Natural killer cell (primary cell): ENCODE results near the gene TEX264. TPM values are rescaled to one million over a fixed set of nuclear protein-coding genes. Genes with fewer than 3 reads are reported as not detected.

Source experiments
- ATAC-seq, 3 donors: fragments of 150-1000 bp in 2 of 3; fragments of 200-7000 bp in 1 of 3; cut with Tn5 transposase; 1 replicate in 1 of 3; 2 replicates in 2 of 3; pipeline ENCODE4 v1.10.0; 2021; ENCODE audit warnings: mild to moderate bottlenecking in 2 of 3, moderate library complexity in 2 of 3
- DNase-seq, 2 donors: peaks; one replicate each; pipeline versions ENCODE4 v3.0.0 to v3.0.0-alpha.2; 2013 to 2021; ENCODE audit warnings: mixed read lengths in 1 of 2
- H3K27ac ChIP-seq: one replicate; pipeline ENCODE4 v1.5.1; 2013; ENCODE audit warnings: mild to moderate bottlenecking, low read length
- H3K27me3 ChIP-seq: one replicate; pipeline ENCODE4 v1.6.1; 2013; ENCODE audit warnings: low read length; ENCODE audit not compliant: control insufficient read depth, insufficient read depth
- H3K36me3 ChIP-seq: one replicate; pipeline ENCODE4 v1.6.1; 2013; ENCODE audit warnings: low read length; ENCODE audit not compliant: control insufficient read depth, insufficient read depth
- H3K4me1 ChIP-seq: one replicate; pipeline ENCODE4 v1.6.1; 2013; ENCODE audit warnings: low read length; ENCODE audit not compliant: control insufficient read depth, insufficient read depth
- H3K4me3 ChIP-seq: one replicate; pipeline ENCODE4 v1.5.1; 2013; ENCODE audit warnings: low read length
- H3K9me3 ChIP-seq: one replicate; pipeline ENCODE4 v1.6.1; 2013; ENCODE audit warnings: low read length; ENCODE audit not compliant: control insufficient read depth, insufficient read depth
- H3K27ac Mint-ChIP-seq, 2 donors: one replicate each; pipeline ENCODE4 v1.8.0; 2022; ENCODE audit warnings: mild to moderate bottlenecking in 2 of 2, mixed read lengths in 2 of 2, moderate library complexity in 1 of 2
- H3K27me3 Mint-ChIP-seq, 2 donors: one replicate each; pipeline ENCODE4 v1.8.0; 2022; ENCODE audit warnings: low read depth in 2 of 2, mixed read lengths in 2 of 2
- H3K36me3 Mint-ChIP-seq: one replicate; pipeline ENCODE4 v1.8.0; 2022; ENCODE audit warnings: mixed read lengths
- H3K4me1 Mint-ChIP-seq, 2 donors: one replicate each; pipeline ENCODE4 v1.8.0; 2022; ENCODE audit warnings: mixed read lengths in 2 of 2
- H3K4me3 Mint-ChIP-seq: one replicate; pipeline ENCODE4 v1.8.0; 2022; ENCODE audit warnings: mild to moderate bottlenecking, moderate library complexity, mixed read lengths
- H3K9me3 Mint-ChIP-seq, 2 donors: one replicate each; pipeline ENCODE4 v1.8.0; 2022; ENCODE audit warnings: mixed read lengths in 2 of 2
- WGBS: methylation state at CpG from one replicate; pipeline ENCODE4 v1.1.7; 2013; ENCODE audit warnings: missing lambda C conversion rate; ENCODE audit not compliant: insufficient coverage; 5-methylcytosine and 5-hydroxymethylcytosine counted together
- intact Hi-C: fragments of 100-400 bp; cut with micrococcal nuclease; formaldehyde crosslinking; loops from one replicate; pipeline ENCODE4 v1.14.2; 2022
- total RNA-seq, 4 donors: library from RNA; stranded (reverse); fragments of 120-200 nt in 1 of 4; gene quantifications; one replicate each; pipeline versions ENCODE4 v1.2.3 to v1.2.4, GENCODE V29; 2013 to 2022
- TF ChIP-seq, protein P1 (sequence below): fragments of 200-600 bp; IDR thresholded peaks from one replicate; pipeline ENCODE4 v1.8.0; 2022; ENCODE audit warnings: antibody characterized with exemption

TEX264 gene
- total RNA-seq, 3 donors from 2014 or later (not counting 1 experiment from before 2014, with no cell fraction given), result 41.1 to 46.8 (median 45.4) TPM

DNA sequence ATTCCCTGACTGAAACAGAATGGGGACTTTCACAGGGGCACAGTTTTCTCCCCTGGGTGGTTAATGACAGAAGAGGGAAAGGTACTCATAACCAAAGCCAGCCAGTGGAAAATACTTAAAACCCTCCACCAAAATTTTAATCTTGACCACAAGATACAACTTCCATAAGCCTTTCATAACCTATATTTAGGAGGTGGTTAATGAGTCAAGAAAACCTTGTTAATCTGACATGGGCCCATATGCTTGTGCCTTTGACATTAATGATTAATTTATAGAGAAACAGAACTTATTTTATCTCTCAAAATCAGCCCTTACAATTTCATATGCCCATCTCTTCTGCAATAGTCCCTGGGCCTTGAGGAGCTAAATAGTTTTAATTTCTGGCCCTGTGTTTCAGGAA, 76.8 kb downstream of the TEX264 start:
- ATAC-seq (no peak), DNase-seq (no peak)
- Histone ChIP-seq H3K9me3 (no peaks in the 10 kb centered on the region), H3K36me3 (no peaks in the 10 kb centered on the region), H3K27me3 (no peaks in the 10 kb centered on the region), H3K4me3 (no peak overlapping the region), H3K27ac (no peak overlapping the region), H3K4me1 (no peaks in the 10 kb centered on the region)
- Mint-ChIP-seq H3K36me3 (no peaks in the 10 kb centered on the region), H3K27ac (no peak overlapping the region), H3K27me3 (peaks cover 0 to 15% of the 10 kb centered on the region in 2 donors), H3K4me1 (peaks cover 8 to 10% of the 10 kb centered on the region in 2 donors), H3K9me3 (no peaks in the 10 kb centered on the region), H3K4me3 (no peak overlapping the region)
- TF ChIP-seq, protein P1, sequence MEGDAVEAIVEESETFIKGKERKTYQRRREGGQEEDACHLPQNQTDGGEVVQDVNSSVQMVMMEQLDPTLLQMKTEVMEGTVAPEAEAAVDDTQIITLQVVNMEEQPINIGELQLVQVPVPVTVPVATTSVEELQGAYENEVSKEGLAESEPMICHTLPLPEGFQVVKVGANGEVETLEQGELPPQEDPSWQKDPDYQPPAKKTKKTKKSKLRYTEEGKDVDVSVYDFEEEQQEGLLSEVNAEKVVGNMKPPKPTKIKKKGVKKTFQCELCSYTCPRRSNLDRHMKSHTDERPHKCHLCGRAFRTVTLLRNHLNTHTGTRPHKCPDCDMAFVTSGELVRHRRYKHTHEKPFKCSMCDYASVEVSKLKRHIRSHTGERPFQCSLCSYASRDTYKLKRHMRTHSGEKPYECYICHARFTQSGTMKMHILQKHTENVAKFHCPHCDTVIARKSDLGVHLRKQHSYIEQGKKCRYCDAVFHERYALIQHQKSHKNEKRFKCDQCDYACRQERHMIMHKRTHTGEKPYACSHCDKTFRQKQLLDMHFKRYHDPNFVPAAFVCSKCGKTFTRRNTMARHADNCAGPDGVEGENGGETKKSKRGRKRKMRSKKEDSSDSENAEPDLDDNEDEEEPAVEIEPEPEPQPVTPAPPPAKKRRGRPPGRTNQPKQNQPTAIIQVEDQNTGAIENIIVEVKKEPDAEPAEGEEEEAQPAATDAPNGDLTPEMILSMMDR, result no peak
- intact Hi-C loops, result no loop called here

DNA sequence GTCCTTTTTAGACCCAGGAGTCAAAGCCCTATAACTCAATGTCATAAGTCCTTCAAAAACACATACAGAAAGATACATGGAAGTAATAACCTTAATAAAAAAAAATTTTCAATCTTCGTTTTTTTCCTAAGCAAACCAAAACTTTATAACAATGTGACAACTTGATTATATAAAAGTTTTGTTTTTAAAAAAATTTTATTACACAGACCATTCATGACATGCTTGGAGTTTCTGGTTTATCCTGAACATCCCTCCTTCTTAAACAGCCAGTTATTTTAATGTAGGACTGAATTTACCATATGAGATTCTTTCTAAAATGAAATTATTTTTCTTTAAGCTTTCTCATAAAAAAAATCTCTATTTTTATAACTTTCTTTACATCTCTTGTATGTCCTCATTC, 77.3 kb downstream of the TEX264 start:
- TF ChIP-seq, protein P1, result no peak
- Histone ChIP-seq H3K36me3 (no peaks in the 10 kb centered on the region), H3K4me1 (no peaks in the 10 kb centered on the region), H3K4me3 (no peak overlapping the region), H3K27me3 (no peaks in the 10 kb centered on the region), H3K27ac (no peak overlapping the region), H3K9me3 (no peaks in the 10 kb centered on the region)
- intact Hi-C loops, result no loop called here
- H3K27me3 Mint-ChIP-seq, result peaks cover 0 to 20% of the 10 kb centered on the region in 2 donors
- no peak overlapping the region for H3K4me3 Mint-ChIP-seq
- WGBS, result no CpG with 5 or more reads among the region's 1 CpG
- ATAC-seq (no peak), DNase-seq (no peak)
- H3K27ac Mint-ChIP-seq, result no peak overlapping the region
- no peaks in the 10 kb centered on the region for H3K36me3 Mint-ChIP-seq
- H3K9me3 Mint-ChIP-seq, result no peaks in the 10 kb centered on the region
- peaks cover 5 to 8% of the 10 kb centered on the region in 2 donors for H3K4me1 Mint-ChIP-seq

DNA sequence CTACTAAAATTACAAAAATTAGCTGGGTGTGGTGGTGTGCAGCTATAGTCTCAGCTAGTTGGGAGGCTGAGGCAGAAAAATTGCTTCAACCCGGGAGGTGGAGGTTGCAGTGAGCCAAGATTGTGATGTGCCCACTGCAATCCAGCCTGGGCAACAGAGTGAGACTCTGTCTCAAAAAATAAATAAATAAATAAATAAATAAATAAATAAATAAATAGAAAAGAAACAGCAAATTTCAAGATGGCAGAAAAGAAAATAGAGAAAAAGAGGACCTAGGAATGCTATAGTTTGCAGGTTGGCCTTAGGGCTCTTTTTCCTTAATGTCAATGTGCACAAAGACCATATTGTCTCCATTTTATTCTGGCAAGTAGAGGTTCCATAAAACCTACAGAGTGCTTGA, 79.8 kb downstream of the TEX264 start:
- ATAC-seq (no peak), DNase-seq (no peak)
- no peak overlapping the region for H3K4me3 Mint-ChIP-seq
- H3K4me1 ChIP-seq, result no peaks in the 10 kb centered on the region
- H3K36me3 Mint-ChIP-seq, result no peaks in the 10 kb centered on the region
- peaks cover 5 to 8% of the 10 kb centered on the region in 2 donors for H3K4me1 Mint-ChIP-seq
- H3K27me3 ChIP-seq, result no peaks in the 10 kb centered on the region
- no peak overlapping the region for H3K27ac Mint-ChIP-seq
- intact Hi-C loops, result no loop called here
- H3K27ac ChIP-seq, result no peak overlapping the region
- peaks cover 5 to 32% of the 10 kb centered on the region in 2 donors for H3K27me3 Mint-ChIP-seq
- no peaks in the 10 kb centered on the region for H3K9me3 Mint-ChIP-seq
- WGBS, result 91% methylated on average over 1 of the region's 1 CpG
- TF ChIP-seq, protein P1, result no peak
- H3K9me3 ChIP-seq, result no peaks in the 10 kb centered on the region
- H3K4me3 ChIP-seq, result no peak overlapping the region
- no peaks in the 10 kb centered on the region for H3K36me3 ChIP-seq

DNA sequence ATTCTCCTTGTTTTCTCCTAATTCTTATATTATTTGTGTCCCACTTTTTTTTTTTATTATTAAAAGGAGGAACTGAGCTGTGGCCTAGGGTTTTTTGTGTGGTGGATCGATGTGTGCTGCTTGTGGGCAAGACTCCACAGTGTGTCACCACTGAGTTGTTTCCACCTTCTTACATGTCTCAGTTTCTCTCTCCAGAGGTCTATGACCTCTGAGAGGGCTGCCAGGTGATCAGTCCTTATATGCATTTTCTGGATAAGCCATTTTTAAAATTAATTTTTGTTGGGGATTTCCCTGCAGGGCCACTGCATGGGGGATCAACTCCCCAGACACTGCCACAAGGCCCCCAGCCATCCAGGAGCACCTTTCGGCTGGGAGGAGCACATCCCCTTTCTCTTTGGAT, 80.2 kb downstream of the TEX264 start:
- ATAC-seq (no peak), DNase-seq (no peak)
- Histone ChIP-seq H3K4me3 (no peak overlapping the region), H3K27me3 (no peaks in the 10 kb centered on the region), H3K9me3 (no peaks in the 10 kb centered on the region), H3K27ac (no peak overlapping the region), H3K4me1 (no peaks in the 10 kb centered on the region), H3K36me3 (no peaks in the 10 kb centered on the region)
- H3K27me3 Mint-ChIP-seq, result peaks cover 9 to 36% of the 10 kb centered on the region in 2 donors
- TF ChIP-seq, protein P1, result no peak
- H3K4me3 Mint-ChIP-seq, result no peak overlapping the region
- WGBS, result 92% methylated on average over 2 of the region's 2 CpGs
- H3K27ac Mint-ChIP-seq, result no peak overlapping the region
- H3K9me3 Mint-ChIP-seq, result no peaks in the 10 kb centered on the region
- peaks cover 5 to 8% of the 10 kb centered on the region in 2 donors for H3K4me1 Mint-ChIP-seq
- intact Hi-C loops, result no loop called here
- no peaks in the 10 kb centered on the region for H3K36me3 Mint-ChIP-seq
